Neural cell (in vitro differentiated cells): Measurements from ENCODE around the gene UCK1. TPM values are rescaled to one million over a fixed set of nuclear protein-coding genes. Genes with fewer than 3 reads are reported as not detected.

ENCODE experiments used
- H2AFZ ChIP-seq: fragments of 200-600, 300-800 bp; sonication (generic), shearing (Covaris generic); 2 replicates; pipeline ENCODE4 v1.6.0; 2014; ENCODE audit warnings: low read depth, mild to moderate bottlenecking, antibody characterized with exemption, low read length, moderate library complexity
- H3F3A ChIP-seq: fragments of 200-600 bp; shearing (Covaris generic); 2 replicates; pipeline ENCODE4 v1.6.1; 2016; ENCODE audit warnings: mild to moderate bottlenecking, moderate library complexity, mixed read lengths, antibody characterized with exemption, low read length; ENCODE audit not compliant: insufficient read depth, poor library complexity, severe bottlenecking
- H3K27ac ChIP-seq: fragments of 200-600, 300-800 bp; sonication (generic), shearing (Covaris generic); 2 replicates; pipeline ENCODE4 v1.5.1; 2014; ENCODE audit warnings: mild to moderate bottlenecking, low read length, moderate library complexity
- H3K27me3 ChIP-seq: fragments of 300-800, 200-600 bp; sonication (generic), shearing (Covaris generic); 2 replicates; pipeline ENCODE4 v1.6.0; 2014; ENCODE audit warnings: mild to moderate bottlenecking, low read depth, low read length, moderate library complexity; ENCODE audit not compliant: insufficient read depth
- H3K36me3 ChIP-seq: fragments of 300-800, 200-600 bp; sonication (generic), shearing (Covaris generic); 2 replicates; pipeline ENCODE4 v1.5.1; 2014; ENCODE audit warnings: mild to moderate bottlenecking, antibody characterized with exemption, low read length, moderate library complexity; ENCODE audit not compliant: insufficient read depth
- H3K4me2 ChIP-seq: fragments of 300-800, 200-600 bp; sonication (generic), shearing (Covaris generic); 2 replicates; pipeline ENCODE4 v1.6.0; 2014; ENCODE audit warnings: mild to moderate bottlenecking, low read length
- H3K4me3 ChIP-seq: fragments of 300-800, 200-600 bp; sonication (generic), shearing (Covaris generic); 2 replicates; pipeline ENCODE4 v1.5.1; 2014; ENCODE audit warnings: mild to moderate bottlenecking, low read length, moderate library complexity
- H3K79me2 ChIP-seq: fragments of 200-600 bp; shearing (Covaris generic); replicated peaks from 2 replicates; pipeline ENCODE4 v1.6.0; 2014; ENCODE audit warnings: mild to moderate bottlenecking, low read length, moderate library complexity; ENCODE audit not compliant: insufficient read depth
- H3K9ac ChIP-seq: fragments of 300-800, 200-600 bp; sonication (generic), shearing (Covaris generic); 2 replicates; pipeline ENCODE4 v1.6.1; 2016; ENCODE audit warnings: mild to moderate bottlenecking, low read length, mixed read lengths
- H3K9me2 ChIP-seq: fragments of 200-600 bp; shearing (Covaris generic); 2 replicates; pipeline ENCODE4 v1.6.1; 2016; ENCODE audit warnings: mild to moderate bottlenecking, low read length, mixed read lengths; ENCODE audit not compliant: insufficient read depth
- H3K9me3 ChIP-seq: fragments of 200-600, 300-800 bp; sonication (generic), shearing (Covaris generic); 2 replicates; pipeline ENCODE4 v1.6.1; 2016; ENCODE audit warnings: mild to moderate bottlenecking, mixed run types, low read length, moderate library complexity, mixed read lengths
- H4K20me1 ChIP-seq: fragments of 200-600 bp; shearing (Covaris generic); 2 replicates; pipeline ENCODE4 v1.6.1; 2016; ENCODE audit warnings: mild to moderate bottlenecking, mixed run types; ENCODE audit not compliant: insufficient read depth
- EP300 ChIP-seq: fragments of 450-650 bp; conservative IDR thresholded peaks from 2 replicates; pipeline ENCODE4 v1.6.1; 2014; ENCODE audit warnings: antibody characterized with exemption, mild to moderate bottlenecking, moderate library complexity; ENCODE audit not compliant: poor library complexity, severe bottlenecking
- EZH2 ChIP-seq: fragments of 200-600, 300-800 bp; shearing (Covaris generic), sonication (generic); IDR thresholded peaks from 2 replicates; pipeline ENCODE4 v1.6.1; 2014; ENCODE audit warnings: antibody characterized with exemption, low read length, borderline replicate concordance, mild to moderate bottlenecking; ENCODE audit not compliant: insufficient read depth, poor library complexity, severe bottlenecking
- MXI1 ChIP-seq: fragments of 450-650 bp; conservative IDR thresholded peaks from 2 replicates; pipeline ENCODE4 v1.6.1; 2014; ENCODE audit warnings: antibody characterized with exemption, mild to moderate bottlenecking; ENCODE audit not compliant: poor library complexity, severe bottlenecking
- POLR2AphosphoS5 ChIP-seq: IDR thresholded peaks from 2 replicates; pipeline ENCODE4 v1.6.1; 2012
- RAD21 ChIP-seq: fragments of 450-650 bp; conservative IDR thresholded peaks from 2 replicates; pipeline ENCODE4 v1.6.1; 2014; ENCODE audit warnings: antibody characterized with exemption, mild to moderate bottlenecking, moderate library complexity
- SMC3 ChIP-seq: fragments of 450-650 bp; conservative IDR thresholded peaks from 2 replicates; pipeline ENCODE4 v1.6.1; 2014; ENCODE audit warnings: antibody characterized with exemption, mild to moderate bottlenecking, moderate library complexity; ENCODE audit not compliant: poor library complexity
- TAF1 ChIP-seq: IDR thresholded peaks from 2 replicates; pipeline ENCODE4 v1.6.1; 2012; ENCODE audit warnings: low read depth
- polyA plus RNA-seq: library from polyadenylated mRNA; depleted of rRNA; stranded (reverse); fragments of >200 nt; gene quantifications from 2 replicates; pipeline ENCODE4 v1.2.3, GENCODE V29; 2014
- TF ChIP-seq, protein P1 (sequence below): IDR thresholded peaks from 2 replicates; pipeline ENCODE4 v1.6.1; 2012; ENCODE audit warnings: borderline replicate concordance
- TF ChIP-seq, protein P2 (sequence below): fragments of 450-650 bp; IDR thresholded peaks from 2 replicates; pipeline ENCODE4 v1.5.1; 2014; ENCODE audit warnings: antibody characterized with exemption, mild to moderate bottlenecking, moderate library complexity; ENCODE audit not compliant: poor library complexity, severe bottlenecking

Gene UCK1
- polyA plus RNA-seq, 1 donor from 2014 or later, result 45.9 TPM

DNA sequence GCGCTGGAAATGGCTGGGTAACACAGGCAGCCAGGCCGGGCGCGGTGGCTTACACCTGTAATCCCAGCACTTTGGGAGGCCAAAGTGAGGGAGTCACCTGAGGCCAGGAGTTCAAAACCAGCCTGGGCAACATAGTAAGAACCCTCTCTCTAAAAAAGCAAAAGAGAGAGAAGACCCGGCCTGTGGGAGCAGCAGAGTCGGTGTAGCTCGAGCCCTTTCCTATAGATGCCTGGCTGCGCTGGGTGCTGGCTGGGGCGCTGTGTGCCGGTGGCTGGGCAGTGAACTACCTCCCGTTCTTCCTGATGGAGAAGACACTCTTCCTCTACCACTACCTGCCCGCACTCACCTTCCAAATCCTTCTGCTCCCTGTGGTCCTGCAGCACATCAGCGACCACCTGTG is 9.2 kb downstream of the UCK1 start:
- H3K9me3 ChIP-seq, result no peaks in the 10 kb centered on the region
- no peak overlapping the region for H3K4me2 ChIP-seq
- no peak overlapping the region for H3K4me3 ChIP-seq
- H3K79me2 ChIP-seq, result no peaks in the 10 kb centered on the region
- no peak overlapping the region for H3K27ac ChIP-seq
- no peaks in the 10 kb centered on the region for H3K9me2 ChIP-seq
- no peak overlapping the region for H3K9ac ChIP-seq
- TF ChIP-seq EZH2 (no peak), TAF1 (no peak), EP300 (no peak), SMC3 (no peak), POLR2AphosphoS5 (no peak), RAD21 (no peak), MXI1 (no peak)
- TF ChIP-seq, protein P1, sequence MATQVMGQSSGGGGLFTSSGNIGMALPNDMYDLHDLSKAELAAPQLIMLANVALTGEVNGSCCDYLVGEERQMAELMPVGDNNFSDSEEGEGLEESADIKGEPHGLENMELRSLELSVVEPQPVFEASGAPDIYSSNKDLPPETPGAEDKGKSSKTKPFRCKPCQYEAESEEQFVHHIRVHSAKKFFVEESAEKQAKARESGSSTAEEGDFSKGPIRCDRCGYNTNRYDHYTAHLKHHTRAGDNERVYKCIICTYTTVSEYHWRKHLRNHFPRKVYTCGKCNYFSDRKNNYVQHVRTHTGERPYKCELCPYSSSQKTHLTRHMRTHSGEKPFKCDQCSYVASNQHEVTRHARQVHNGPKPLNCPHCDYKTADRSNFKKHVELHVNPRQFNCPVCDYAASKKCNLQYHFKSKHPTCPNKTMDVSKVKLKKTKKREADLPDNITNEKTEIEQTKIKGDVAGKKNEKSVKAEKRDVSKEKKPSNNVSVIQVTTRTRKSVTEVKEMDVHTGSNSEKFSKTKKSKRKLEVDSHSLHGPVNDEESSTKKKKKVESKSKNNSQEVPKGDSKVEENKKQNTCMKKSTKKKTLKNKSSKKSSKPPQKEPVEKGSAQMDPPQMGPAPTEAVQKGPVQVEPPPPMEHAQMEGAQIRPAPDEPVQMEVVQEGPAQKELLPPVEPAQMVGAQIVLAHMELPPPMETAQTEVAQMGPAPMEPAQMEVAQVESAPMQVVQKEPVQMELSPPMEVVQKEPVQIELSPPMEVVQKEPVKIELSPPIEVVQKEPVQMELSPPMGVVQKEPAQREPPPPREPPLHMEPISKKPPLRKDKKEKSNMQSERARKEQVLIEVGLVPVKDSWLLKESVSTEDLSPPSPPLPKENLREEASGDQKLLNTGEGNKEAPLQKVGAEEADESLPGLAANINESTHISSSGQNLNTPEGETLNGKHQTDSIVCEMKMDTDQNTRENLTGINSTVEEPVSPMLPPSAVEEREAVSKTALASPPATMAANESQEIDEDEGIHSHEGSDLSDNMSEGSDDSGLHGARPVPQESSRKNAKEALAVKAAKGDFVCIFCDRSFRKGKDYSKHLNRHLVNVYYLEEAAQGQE, result no peak
- TF ChIP-seq, protein P2, sequence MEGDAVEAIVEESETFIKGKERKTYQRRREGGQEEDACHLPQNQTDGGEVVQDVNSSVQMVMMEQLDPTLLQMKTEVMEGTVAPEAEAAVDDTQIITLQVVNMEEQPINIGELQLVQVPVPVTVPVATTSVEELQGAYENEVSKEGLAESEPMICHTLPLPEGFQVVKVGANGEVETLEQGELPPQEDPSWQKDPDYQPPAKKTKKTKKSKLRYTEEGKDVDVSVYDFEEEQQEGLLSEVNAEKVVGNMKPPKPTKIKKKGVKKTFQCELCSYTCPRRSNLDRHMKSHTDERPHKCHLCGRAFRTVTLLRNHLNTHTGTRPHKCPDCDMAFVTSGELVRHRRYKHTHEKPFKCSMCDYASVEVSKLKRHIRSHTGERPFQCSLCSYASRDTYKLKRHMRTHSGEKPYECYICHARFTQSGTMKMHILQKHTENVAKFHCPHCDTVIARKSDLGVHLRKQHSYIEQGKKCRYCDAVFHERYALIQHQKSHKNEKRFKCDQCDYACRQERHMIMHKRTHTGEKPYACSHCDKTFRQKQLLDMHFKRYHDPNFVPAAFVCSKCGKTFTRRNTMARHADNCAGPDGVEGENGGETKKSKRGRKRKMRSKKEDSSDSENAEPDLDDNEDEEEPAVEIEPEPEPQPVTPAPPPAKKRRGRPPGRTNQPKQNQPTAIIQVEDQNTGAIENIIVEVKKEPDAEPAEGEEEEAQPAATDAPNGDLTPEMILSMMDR, result no peak
- H3K36me3 ChIP-seq, result peaks cover 3% of the 10 kb centered on the region
- no peak overlapping the region for H2AFZ ChIP-seq
- H3F3A ChIP-seq, result no peaks in the 10 kb centered on the region
- H3K27me3 ChIP-seq, result no peaks in the 10 kb centered on the region
- H4K20me1 ChIP-seq, result no peaks in the 10 kb centered on the region

DNA sequence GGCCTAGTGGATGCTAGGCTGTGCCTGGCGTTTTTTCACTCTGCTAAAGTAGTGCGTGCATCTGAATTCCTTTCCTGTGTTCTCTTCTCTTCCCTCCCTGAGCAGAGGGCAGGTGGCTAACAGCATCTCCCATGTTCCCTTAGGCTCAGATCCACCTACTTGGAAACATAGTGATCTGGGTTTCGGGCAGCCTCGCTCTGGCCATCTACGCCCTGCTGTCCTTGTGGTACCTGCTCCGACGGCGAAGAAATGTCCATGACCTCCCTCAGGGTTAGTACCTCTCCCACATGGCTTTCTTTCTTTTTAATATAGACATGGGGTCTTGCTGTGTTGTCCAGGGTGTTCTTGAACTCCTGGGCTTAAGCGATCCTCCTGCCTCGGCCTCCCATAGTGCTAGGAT is 9.9 kb downstream of the UCK1 start:
- TF ChIP-seq SMC3 (no peak), MXI1 (no peak), TAF1 (no peak), RAD21 (no peak), POLR2AphosphoS5 (no peak)
- TF ChIP-seq, protein P2, result no peak
- TF ChIP-seq, protein P1, result no peak
- no peaks in the 10 kb centered on the region for H3K27me3 ChIP-seq

More for the DNA sequence above, 9.9 kb downstream of the UCK1 start:
- Histone ChIP-seq H3K27ac (no peak overlapping the region), H3K9me2 (no peaks in the 10 kb centered on the region), H2AFZ (no peak overlapping the region), H3K9me3 (no peaks in the 10 kb centered on the region), H3K79me2 (no peaks in the 10 kb centered on the region), H3K9ac (no peak overlapping the region), H3K4me2 (no peak overlapping the region), H3K4me3 (no peak overlapping the region), H3K36me3 (peaks cover 9% of the 10 kb centered on the region), H3F3A (no peaks in the 10 kb centered on the region), H4K20me1 (no peaks in the 10 kb centered on the region)
